HepG2 (cell line): ENCODE measurements around the gene PISD. TPM values are rescaled to one million over a fixed set of nuclear protein-coding genes. Genes with fewer than 3 reads are reported as not detected.
A peak's percentile ranks its signal among the peaks of the same experiment; 100 is the strongest.

Experiments used
- CEBPB ChIP-seq: IDR thresholded peaks from 2 replicates; pipeline ENCODE4 v1.6.1; 2011; ENCODE audit warnings: low read depth, low read length, improper control_type of control experiment, borderline replicate concordance
- MAX ChIP-seq: IDR thresholded peaks from 2 replicates; pipeline ENCODE4 v1.6.1; 2012; ENCODE audit warnings: inconsistent platforms
- MYC ChIP-seq: sonication (generic); formaldehyde crosslinking; IDR thresholded peaks from 2 replicates; pipeline ENCODE4 v1.9.0; 2021; ENCODE audit warnings: missing genetic modification reagents, borderline replicate concordance
- NFAT5 ChIP-seq: sonication (generic); formaldehyde crosslinking; IDR thresholded peaks from 2 replicates; pipeline ENCODE4 v1.4.0; 2020; ENCODE audit warnings: missing genetic modification reagents
- REST ChIP-seq, 2 experiments: IDR thresholded peaks; 2 replicates each; pipeline ENCODE4 v1.6.1; 2011 to 2012; ENCODE audit warnings: low read length in 2 of 2, borderline replicate concordance in 1 of 2, low read depth in 1 of 2, mild to moderate bottlenecking in 1 of 2, moderate library complexity in 1 of 2
- USF2 ChIP-seq, 2 experiments: sonication (generic) in 1 of 2; formaldehyde crosslinking in 1 of 2; IDR thresholded peaks; 2 replicates each; pipeline versions ENCODE4 v1.5.1 to v1.6.1; 2011 to 2020; ENCODE audit warnings: borderline replicate concordance in 1 of 2, low read depth in 1 of 2, low read length in 1 of 2, mild to moderate bottlenecking in 1 of 2, missing genetic modification reagents in 1 of 2, moderate library complexity in 1 of 2
- ZBTB39 ChIP-seq: sonication (generic); formaldehyde crosslinking; IDR thresholded peaks from 2 replicates; pipeline ENCODE4 v1.5.0; 2020; ENCODE audit warnings: missing genetic modification reagents
- ZNF329 ChIP-seq: sonication (generic); formaldehyde crosslinking; IDR thresholded peaks from 2 replicates; pipeline ENCODE4 v1.9.0; 2021; ENCODE audit warnings: low read depth, mild to moderate bottlenecking, missing genetic modification reagents
- ZNF503 ChIP-seq: sonication (generic); formaldehyde crosslinking; IDR thresholded peaks from 2 replicates; pipeline ENCODE4 v1.4.0; 2020; ENCODE audit warnings: missing genetic modification reagents
- polyA plus RNA-seq, 8 experiments: library from polyadenylated mRNA; depleted of rRNA in 3 of 8; stranded (reverse) in 7 of 8; unstranded in 1 of 8; fragments of >200 nt; fragmentation: Illumina TruSeq in 4 of 8; extraction: Trizol in 4 of 8; gene quantifications; 2 replicates each; pipeline versions ENCODE4 v1.2.1 to v1.2.3, GENCODE V29; 2011 to 2016; ENCODE audit warnings: low read depth in 4 of 8, missing spikeins in 1 of 8, mixed read lengths in 1 of 8; ENCODE audit not compliant: insufficient read depth in 1 of 8
- total RNA-seq, 5 experiments: library from RNA; depleted of rRNA; stranded (reverse); fragments of >200 nt; fragmentation: Illumina TruSeq; extraction: Trizol; gene quantifications; 2 replicates each; pipeline ENCODE4 v1.2.3, GENCODE V29; 2016; ENCODE audit warnings: low read depth in 1 of 5

PISD gene
- total and polyA plus RNA-seq, 2 of the 13 experiments (the other 11 are each of a cell fraction or from before 2014, with no cell fraction given), result 30.1 to 47.7 TPM

- TF ChIP-seq USF2 (IDR thresholded peaks at IDR 0.05; ENCODE audit: low read depth, low read length) (no peak), USF2 (CRISPR knock-in tag; IDR thresholded peaks at IDR 0.05; ENCODE audit: borderline replicate concordance) (no peak), CEBPB (no peak), ZNF503 (CRISPR knock-in tag) (no peak), MYC (0 out of 2 replicates have a peak, but pooled peaks have one; percentile 70), NFAT5 (CRISPR knock-in tag) (no peak), REST (IDR thresholded peaks at IDR 0.05; ENCODE audit: borderline replicate concordance in 1 of 2, low read depth in 1 of 2, low read length in 2 of 2) (no peak), MAX (peak; percentile 79), ZBTB39 (no peak), ZNF329 (CRISPR knock-in tag) (0 out of 2 replicates have a peak, but pooled peaks have one; percentile 17)
These were observed 31.4 kb downstream of the PISD start (continued) for GRCh38 chr22:31630331-31631329.
